ENCODE measurements around the gene NPM3.

DNA sequence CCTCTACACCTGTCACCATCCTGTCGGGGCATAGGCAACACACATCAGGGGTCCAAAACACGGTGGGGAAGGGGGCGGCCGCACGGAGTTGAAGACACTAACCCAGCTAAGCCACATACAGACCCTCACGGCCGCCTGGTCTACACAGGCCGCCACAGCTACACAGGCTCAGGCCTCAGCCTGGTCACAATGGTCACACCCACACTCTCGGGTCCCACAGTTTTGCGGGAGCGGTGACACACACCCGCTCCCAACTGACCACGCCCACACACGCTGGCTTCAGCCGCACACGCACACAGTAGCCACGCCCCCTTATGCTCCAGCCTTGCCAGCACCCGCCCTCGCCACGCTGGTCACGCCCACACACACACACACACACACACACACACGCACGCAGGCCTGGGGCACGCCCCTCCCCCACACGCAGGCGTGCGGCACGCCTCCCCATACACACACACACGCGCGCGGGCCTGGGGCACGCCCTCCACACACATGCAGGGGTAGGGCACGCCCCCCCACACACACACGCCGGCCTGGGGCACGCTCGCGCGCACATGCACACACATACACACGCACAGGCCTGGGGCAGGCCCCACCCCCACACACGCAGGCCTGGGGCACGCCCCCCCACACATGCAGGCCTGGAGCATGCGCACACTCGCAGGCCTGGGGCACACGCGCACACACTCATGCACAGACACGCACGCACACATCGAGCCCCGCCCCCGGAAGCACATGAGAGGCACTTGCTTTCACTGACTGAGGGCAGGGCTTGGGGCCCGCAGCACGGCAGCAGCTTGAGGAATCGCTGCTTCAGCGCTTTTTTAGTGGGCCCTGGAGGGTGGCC, 47.3 kb upstream of the NPM3 start:
- TF ChIP-seq, protein P1, sequence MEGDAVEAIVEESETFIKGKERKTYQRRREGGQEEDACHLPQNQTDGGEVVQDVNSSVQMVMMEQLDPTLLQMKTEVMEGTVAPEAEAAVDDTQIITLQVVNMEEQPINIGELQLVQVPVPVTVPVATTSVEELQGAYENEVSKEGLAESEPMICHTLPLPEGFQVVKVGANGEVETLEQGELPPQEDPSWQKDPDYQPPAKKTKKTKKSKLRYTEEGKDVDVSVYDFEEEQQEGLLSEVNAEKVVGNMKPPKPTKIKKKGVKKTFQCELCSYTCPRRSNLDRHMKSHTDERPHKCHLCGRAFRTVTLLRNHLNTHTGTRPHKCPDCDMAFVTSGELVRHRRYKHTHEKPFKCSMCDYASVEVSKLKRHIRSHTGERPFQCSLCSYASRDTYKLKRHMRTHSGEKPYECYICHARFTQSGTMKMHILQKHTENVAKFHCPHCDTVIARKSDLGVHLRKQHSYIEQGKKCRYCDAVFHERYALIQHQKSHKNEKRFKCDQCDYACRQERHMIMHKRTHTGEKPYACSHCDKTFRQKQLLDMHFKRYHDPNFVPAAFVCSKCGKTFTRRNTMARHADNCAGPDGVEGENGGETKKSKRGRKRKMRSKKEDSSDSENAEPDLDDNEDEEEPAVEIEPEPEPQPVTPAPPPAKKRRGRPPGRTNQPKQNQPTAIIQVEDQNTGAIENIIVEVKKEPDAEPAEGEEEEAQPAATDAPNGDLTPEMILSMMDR (conservative IDR thresholded peaks at IDR 0.05; ENCODE audit: low read depth, low read length): no peak
- TF ChIP-seq EZH2phosphoT487 (IDR thresholded peaks at IDR 0.05; ENCODE audit: borderline replicate concordance, low read length): no peak
- TF ChIP-seq EZH2 (IDR thresholded peaks at IDR 0.05; ENCODE audit: low read length, unreplicated experiment): no peak
